Sigmoid colon (tissue), 7 donors: ENCODE data around the gene TANGO6. TPM values are rescaled to one million over a fixed set of nuclear protein-coding genes. Genes with fewer than 3 reads are reported as not detected.

Source experiments
- DNase-seq: peaks from one replicate; pipeline ENCODE4 v3.0.0-alpha.2; 2019
- H3K27ac ChIP-seq, 4 donors: fragments of 200-600 bp; sonication (generic); one replicate each; pipeline ENCODE4 v1.5.1; 2016 to 2019; ENCODE audit warnings: mild to moderate bottlenecking in 1 of 4
- H3K27me3 ChIP-seq, 3 donors: fragments of 200-600 bp; sonication (generic); one replicate each; pipeline ENCODE4 v1.5.1; 2019; ENCODE audit warnings: mild to moderate bottlenecking in 1 of 3
- H3K36me3 ChIP-seq, 4 donors: fragments of 200-600 bp; sonication (generic); one replicate each; pipeline ENCODE4 v1.5.1; 2016 to 2019
- H3K4me1 ChIP-seq, 4 donors: fragments of 200-600 bp; sonication (generic); one replicate each; pipeline ENCODE4 v1.5.1; 2017 to 2019
- H3K4me3 ChIP-seq, 4 donors: fragments of 200-600 bp; sonication (generic); one replicate each; pipeline ENCODE4 v1.5.1; 2017 to 2019; ENCODE audit warnings: mild to moderate bottlenecking in 2 of 4, moderate library complexity in 1 of 4
- H3K9me3 ChIP-seq, 4 donors: fragments of 200-600 bp in 3 of 4; sonication (generic) in 3 of 4; one replicate each; pipeline versions ENCODE4 v1.5.1 to v1.6.1; 2013 to 2019
- CTCF ChIP-seq, 4 experiments: fragments of 450-650 bp in 3 of 4; fragments of 200-600 bp in 1 of 4; IDR thresholded peaks; one replicate each; pipeline ENCODE4 v1.5.1; 2016 to 2019; ENCODE audit warnings: antibody characterized with exemption in 4 of 4, mild to moderate bottlenecking in 3 of 4, moderate library complexity in 2 of 4
- EP300 ChIP-seq, 4 donors: sonication (generic); formaldehyde crosslinking; IDR thresholded peaks; one replicate each; pipeline ENCODE4 v1.6.1; 2017; ENCODE audit warnings: antibody characterized with exemption in 4 of 4
- POLR2A ChIP-seq, 2 donors: fragments of 450-650 bp; IDR thresholded peaks; one replicate each; pipeline ENCODE4 v1.6.1; 2016; ENCODE audit warnings: antibody characterized with exemption in 2 of 2, mild to moderate bottlenecking in 2 of 2, moderate library complexity in 2 of 2
- POLR2AphosphoS5 ChIP-seq, 4 donors: sonication (generic); formaldehyde crosslinking; IDR thresholded peaks; one replicate each; pipeline ENCODE4 v1.6.1; 2017; ENCODE audit warnings: antibody characterized with exemption in 4 of 4
- WGBS, 2 donors: extraction: QIAGEN DNeasy Blood & Tissue Kit; methylation state at CpG; one replicate each; pipeline ENCODE4 v1.1.7; 2013; 5-methylcytosine and 5-hydroxymethylcytosine counted together
- intact Hi-C: fragments of 100-400 bp; cut with DNase I; formaldehyde crosslinking; loops from one replicate; pipeline ENCODE4 v1.15.1; 2023
- polyA plus RNA-seq, 3 donors: library from polyadenylated mRNA; stranded (reverse); fragments of 200-250 nt; gene quantifications; one replicate each; pipeline ENCODE4 v1.2.3, GENCODE V29; 2013
- total RNA-seq, 4 donors: library from RNA; depleted of rRNA; stranded (reverse); fragments of >200 nt; gene quantifications; one replicate each; pipeline ENCODE4 v1.1.0, GENCODE V29; 2016
- donor health status: healthy with polysubstance abuse.
- donor health status: Bipolar disorder and iron deficiency.
- donor health status: healthy.

Gene TANGO6
- total and polyA plus RNA-seq, 7 donors, result 0.92 to 23.5 (median 16.0) TPM

GRCh38 chr16:68806422-68806821, 36.9 kb upstream of the TANGO6 start:
- Histone ChIP-seq H3K27me3 (no peaks in the 10 kb centered on the region), H3K9me3 (no peaks in the 10 kb centered on the region), H3K4me1 (no peaks in the 10 kb centered on the region), H3K36me3 (no peaks in the 10 kb centered on the region), H3K27ac (no peak overlapping the region), H3K4me3 (no peak overlapping the region)
- intact Hi-C loops, result no loop called here
- no peak for DNase-seq
- TF ChIP-seq POLR2AphosphoS5 (IDR thresholded peaks at IDR 0.05), result no peak
- TF ChIP-seq POLR2A (IDR thresholded peaks at IDR 0.05), result no peak
- TF ChIP-seq CTCF (IDR thresholded peaks at IDR 0.05), result no peak
- no peak for TF ChIP-seq EP300 (IDR thresholded peaks at IDR 0.05)
- 93 to 95% methylated on average over 2 of the region's 2 CpGs for WGBS, 2 donors

GRCh38 chr16:68806981-68807380, 36.4 kb upstream of the TANGO6 start:
- WGBS, 2 donors, result 39 to 74% methylated on average over 1 of the region's 1 CpG

GRCh38 chr16:68814516-68814915, 28.8 kb upstream of the TANGO6 start:
- H3K9me3 ChIP-seq, result no peaks in the 10 kb centered on the region

More at GRCh38 chr16:68806981-68807380, 36.4 kb upstream of the TANGO6 start:
- no peak overlapping the region for H3K4me3 ChIP-seq
- H3K27ac ChIP-seq, result no peak overlapping the region
- no peaks in the 10 kb centered on the region for H3K9me3 ChIP-seq
- no peak for TF ChIP-seq EP300 (IDR thresholded peaks at IDR 0.05)
- no peak for TF ChIP-seq POLR2AphosphoS5 (IDR thresholded peaks at IDR 0.05)
- no peak for TF ChIP-seq CTCF (IDR thresholded peaks at IDR 0.05)
- no peak for TF ChIP-seq POLR2A (IDR thresholded peaks at IDR 0.05)
- no peaks in the 10 kb centered on the region for H3K4me1 ChIP-seq
- no peaks in the 10 kb centered on the region for H3K36me3 ChIP-seq
- intact Hi-C loops, result no loop called here
- no peak for DNase-seq
- H3K27me3 ChIP-seq, result no peaks in the 10 kb centered on the region

GRCh38 chr16:68823401-68824135, 19.8 kb upstream of the TANGO6 start:
- WGBS, 2 donors, result 87 to 92% methylated on average over 8 of the region's 8 CpGs
- Histone ChIP-seq H3K36me3 (no peaks in the 10 kb centered on the region), H3K9me3 (no peaks in the 10 kb centered on the region), H3K4me1 (peaks cover 0 to 4% (median 0%) of the 10 kb centered on the region in 4 donors), H3K4me3 (no peak overlapping the region), H3K27me3 (no peaks in the 10 kb centered on the region), H3K27ac (peak overlapping the region in 1 of 4 donors; percentile 10)
- intact Hi-C loops, result no loop called here
- no peak for TF ChIP-seq POLR2AphosphoS5 (IDR thresholded peaks at IDR 0.05)
- TF ChIP-seq CTCF (IDR thresholded peaks at IDR 0.05), result no peak
- no peak for TF ChIP-seq EP300 (IDR thresholded peaks at IDR 0.05)
- TF ChIP-seq POLR2A (IDR thresholded peaks at IDR 0.05), result no peak
- DNase-seq, result no peak

More at GRCh38 chr16:68814516-68814915, 28.8 kb upstream of the TANGO6 start:
- Histone ChIP-seq H3K36me3 (no peaks in the 10 kb centered on the region), H3K4me1 (no peaks in the 10 kb centered on the region), H3K27me3 (no peaks in the 10 kb centered on the region), H3K4me3 (no peak overlapping the region), H3K27ac (no peak overlapping the region)
- TF ChIP-seq CTCF (IDR thresholded peaks at IDR 0.05) (no peak), POLR2A (IDR thresholded peaks at IDR 0.05) (no peak), EP300 (IDR thresholded peaks at IDR 0.05) (no peak), POLR2AphosphoS5 (IDR thresholded peaks at IDR 0.05) (no peak)
- intact Hi-C loops, result no loop called here
- WGBS, 2 donors, result 88 to 95% methylated on average over 3 of the region's 3 CpGs
- DNase-seq, result no peak
